ENCODE results near the gene UVRAG.
A peak's percentile ranks its signal among the peaks of the same experiment; 100 is the strongest.

Gene UVRAG

GRCh38 chr11:75888416-75888815, 73.4 kb downstream of the UVRAG start:
- H3K27ac Mint-ChIP-seq (ENCODE audit: low read depth), result no peak overlapping the region
- no peak overlapping the region for H3K4me3 Mint-ChIP-seq
- H3K9me3 Mint-ChIP-seq, result no peaks in the 10 kb centered on the region
- DNase-seq (ENCODE audit: low spot score in 2 of 2), result no peak
- no peaks in the 10 kb centered on the region for H3K27me3 Mint-ChIP-seq
- H3K4me1 Mint-ChIP-seq, result peaks cover 22% of the 10 kb centered on the region
- H3K36me3 Mint-ChIP-seq (ENCODE audit: insufficient read depth), result peaks cover 15% of the 10 kb centered on the region
- no peak for ATAC-seq (replicated peaks; ENCODE audit: extremely low read depth, poor library complexity, severe bottlenecking)

GRCh38 chr11:75891947-75892739, 77.1 kb downstream of the UVRAG start:
- no peak for DNase-seq (ENCODE audit: low spot score in 2 of 2)
- no peaks in the 10 kb centered on the region for H3K27me3 Mint-ChIP-seq
- H3K9me3 Mint-ChIP-seq, result no peaks in the 10 kb centered on the region
- no peak overlapping the region for H3K4me3 Mint-ChIP-seq
- H3K27ac Mint-ChIP-seq (ENCODE audit: low read depth), result peak overlapping the region; percentile 37
- peaks cover 12% of the 10 kb centered on the region for H3K4me1 Mint-ChIP-seq
- ATAC-seq (replicated peaks; ENCODE audit: extremely low read depth, poor library complexity, severe bottlenecking), result no peak
- H3K36me3 Mint-ChIP-seq (ENCODE audit: insufficient read depth), result peaks cover 13% of the 10 kb centered on the region

DNA sequence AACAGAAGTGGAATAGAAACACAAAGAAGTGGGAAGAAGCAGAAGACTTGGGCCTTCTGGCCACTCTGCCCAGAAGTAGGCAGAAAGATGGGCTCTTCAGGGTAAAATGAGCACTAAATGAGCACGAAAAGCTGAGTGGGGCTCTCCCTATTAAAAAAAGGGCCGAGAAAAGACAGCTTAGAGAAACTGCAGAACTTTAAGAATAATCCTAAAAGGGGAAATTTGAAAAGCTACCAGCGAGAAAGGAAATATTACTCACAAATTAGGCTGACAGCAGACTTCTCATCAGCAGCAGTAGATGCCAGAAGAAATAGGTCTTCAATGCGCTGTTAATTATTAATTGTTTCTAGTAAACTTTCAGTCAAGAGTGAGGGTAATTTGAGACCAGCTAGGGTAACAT, 78.2 kb downstream of the UVRAG start:
- H3K27me3 Mint-ChIP-seq, result no peaks in the 10 kb centered on the region
- H3K9me3 Mint-ChIP-seq, result no peaks in the 10 kb centered on the region
- H3K27ac Mint-ChIP-seq (ENCODE audit: low read depth), result no peak overlapping the region
- ATAC-seq (replicated peaks; ENCODE audit: extremely low read depth, poor library complexity, severe bottlenecking), result no peak
- DNase-seq (ENCODE audit: low spot score in 2 of 2), result no peak
- peaks cover 16% of the 10 kb centered on the region for H3K36me3 Mint-ChIP-seq (ENCODE audit: insufficient read depth)
- peaks cover 12% of the 10 kb centered on the region for H3K4me1 Mint-ChIP-seq
- no peak overlapping the region for H3K4me3 Mint-ChIP-seq

DNA sequence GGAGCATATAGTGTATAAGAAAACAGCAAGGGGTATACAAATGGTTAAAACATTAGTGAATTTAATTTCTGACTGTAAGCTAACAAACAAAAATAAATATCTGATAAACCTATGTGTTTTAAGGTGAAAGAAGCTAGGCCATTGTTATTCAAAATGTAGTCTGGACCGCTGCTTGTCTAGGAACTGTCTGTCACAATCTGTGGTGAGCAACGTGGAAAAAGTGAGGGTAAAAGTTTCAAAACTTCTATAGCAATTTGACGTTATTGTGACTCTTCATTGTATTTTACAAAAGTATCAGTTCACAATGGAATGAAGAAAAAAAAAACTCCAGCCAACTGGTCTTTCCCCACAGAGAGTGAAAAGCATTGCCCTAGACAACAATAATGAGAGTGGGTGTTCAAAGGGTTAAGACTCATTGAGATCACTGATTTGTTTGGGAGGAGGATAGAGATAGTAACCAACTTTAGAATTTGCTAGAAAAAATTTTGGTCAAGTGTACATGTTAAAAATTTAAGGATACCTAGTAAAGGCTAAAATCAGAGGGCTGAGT, 79.1 kb downstream of the UVRAG start:
- DNase-seq (ENCODE audit: low spot score in 2 of 2) (no peak), ATAC-seq (replicated peaks; ENCODE audit: extremely low read depth, poor library complexity, severe bottlenecking) (no peak)
- Mint-ChIP-seq H3K9me3 (no peaks in the 10 kb centered on the region), H3K27ac (ENCODE audit: low read depth) (no peak overlapping the region), H3K36me3 (ENCODE audit: insufficient read depth) (peaks cover 16% of the 10 kb centered on the region), H3K4me1 (peaks cover 12% of the 10 kb centered on the region), H3K27me3 (no peaks in the 10 kb centered on the region), H3K4me3 (no peak overlapping the region)

GRCh38 chr11:75896843-75897419, 81.9 kb downstream of the UVRAG start:
- H3K9me3 Mint-ChIP-seq, result no peaks in the 10 kb centered on the region
- H3K4me1 Mint-ChIP-seq, result peaks cover 13% of the 10 kb centered on the region
- DNase-seq (ENCODE audit: low spot score in 2 of 2), result no peak
- no peak for ATAC-seq (replicated peaks; ENCODE audit: extremely low read depth, poor library complexity, severe bottlenecking)
- H3K4me3 Mint-ChIP-seq, result no peak overlapping the region
- no peak overlapping the region for H3K27ac Mint-ChIP-seq (ENCODE audit: low read depth)
- peaks cover 13% of the 10 kb centered on the region for H3K36me3 Mint-ChIP-seq (ENCODE audit: insufficient read depth)
- H3K27me3 Mint-ChIP-seq, result no peaks in the 10 kb centered on the region

DNA sequence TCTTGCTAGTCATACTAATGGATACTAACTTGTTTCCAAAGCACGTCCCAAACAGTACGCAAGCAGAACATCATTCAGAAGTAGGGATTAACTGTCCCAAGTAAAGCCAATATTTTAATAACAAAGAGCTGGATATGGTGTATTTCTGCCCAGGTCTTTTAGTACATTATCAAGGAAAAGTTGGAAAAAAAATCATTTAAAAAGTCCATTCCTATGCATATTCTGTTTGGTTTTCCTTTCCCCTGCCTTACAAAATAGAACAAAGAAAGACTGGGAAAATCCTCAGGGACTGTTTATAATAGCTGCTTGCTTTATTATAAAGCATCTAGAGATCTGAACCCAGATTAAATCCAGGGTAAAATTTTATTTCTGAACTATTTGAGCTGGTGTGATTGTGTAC, 83.9 kb downstream of the UVRAG start:
- ATAC-seq (replicated peaks; ENCODE audit: extremely low read depth, poor library complexity, severe bottlenecking) (no peak), DNase-seq (ENCODE audit: low spot score in 2 of 2) (no peak)
- H3K27me3 Mint-ChIP-seq, result no peaks in the 10 kb centered on the region
- H3K27ac Mint-ChIP-seq (ENCODE audit: low read depth), result no peak overlapping the region
- H3K4me3 Mint-ChIP-seq, result no peak overlapping the region
- H3K36me3 Mint-ChIP-seq (ENCODE audit: insufficient read depth), result peaks cover 4% of the 10 kb centered on the region
- peaks cover 27% of the 10 kb centered on the region for H3K4me1 Mint-ChIP-seq
- H3K9me3 Mint-ChIP-seq, result no peaks in the 10 kb centered on the region

- no peak for ATAC-seq (replicated peaks; ENCODE audit: extremely low read depth, poor library complexity, severe bottlenecking)
- H3K9me3 Mint-ChIP-seq, result no peaks in the 10 kb centered on the region
- H3K27ac Mint-ChIP-seq (ENCODE audit: low read depth), result no peak overlapping the region
- no peak for DNase-seq (ENCODE audit: low spot score in 2 of 2)
- H3K4me1 Mint-ChIP-seq, result peaks cover 27% of the 10 kb centered on the region
- peaks cover 4% of the 10 kb centered on the region for H3K36me3 Mint-ChIP-seq (ENCODE audit: insufficient read depth)
- H3K27me3 Mint-ChIP-seq, result no peaks in the 10 kb centered on the region
- no peak overlapping the region for H3K4me3 Mint-ChIP-seq
Measured at GRCh38 chr11:75899806-75900205, 84.8 kb downstream of the UVRAG start.

DNA sequence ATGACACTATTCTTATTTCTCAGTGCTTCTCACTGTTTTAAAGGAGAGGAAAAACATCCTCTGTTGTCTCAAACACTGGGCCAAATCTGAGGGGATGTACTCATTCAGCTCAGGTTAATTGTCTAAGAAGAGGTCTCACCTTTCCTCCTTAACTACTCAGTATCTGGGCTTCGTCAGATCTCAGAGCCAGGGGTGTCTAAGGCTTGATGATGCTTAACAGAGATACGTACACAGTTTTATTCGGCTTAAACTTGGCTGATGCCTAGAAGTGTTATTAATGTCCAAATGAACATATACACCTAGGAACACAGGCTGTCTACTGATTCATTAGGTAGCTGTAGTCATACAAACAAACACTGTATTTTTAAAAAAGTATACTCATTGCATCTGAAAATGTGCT, 85.8 kb downstream of the UVRAG start:
- Mint-ChIP-seq H3K4me3 (no peak overlapping the region), H3K9me3 (no peaks in the 10 kb centered on the region), H3K27me3 (no peaks in the 10 kb centered on the region), H3K4me1 (peaks cover 27% of the 10 kb centered on the region), H3K36me3 (ENCODE audit: insufficient read depth) (peaks cover 4% of the 10 kb centered on the region), H3K27ac (ENCODE audit: low read depth) (no peak overlapping the region)
- ATAC-seq (replicated peaks; ENCODE audit: extremely low read depth, poor library complexity, severe bottlenecking) (no peak), DNase-seq (ENCODE audit: low spot score in 2 of 2) (no peak)

DNA sequence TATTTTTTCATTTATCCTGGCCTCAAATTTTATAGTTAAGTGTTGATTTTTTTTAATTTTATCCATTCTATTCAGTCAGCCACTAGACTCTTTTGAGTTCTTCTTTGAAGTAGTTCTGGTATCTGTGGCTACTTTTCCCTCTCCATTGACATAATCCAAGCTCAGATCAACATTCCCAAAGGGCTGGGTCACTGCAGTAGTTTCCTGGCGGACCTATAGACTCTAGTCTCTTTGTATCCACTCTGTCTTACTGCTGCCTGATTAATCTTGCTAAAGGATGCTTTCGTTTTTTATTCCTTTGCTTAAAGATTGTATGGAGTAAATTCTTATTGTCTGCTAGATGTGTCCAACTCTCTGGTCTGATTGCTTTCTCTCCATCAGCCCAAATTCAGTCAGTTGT, 87.6 kb downstream of the UVRAG start:
- H3K27me3 Mint-ChIP-seq, result no peaks in the 10 kb centered on the region
- ATAC-seq (replicated peaks; ENCODE audit: extremely low read depth, poor library complexity, severe bottlenecking) (no peak), DNase-seq (ENCODE audit: low spot score in 2 of 2) (no peak)
- peaks cover 35% of the 10 kb centered on the region for H3K4me1 Mint-ChIP-seq
- H3K4me3 Mint-ChIP-seq, result no peak overlapping the region
- H3K36me3 Mint-ChIP-seq (ENCODE audit: insufficient read depth), result peaks cover 4% of the 10 kb centered on the region
- no peak overlapping the region for H3K27ac Mint-ChIP-seq (ENCODE audit: low read depth)
- H3K9me3 Mint-ChIP-seq, result no peaks in the 10 kb centered on the region

GRCh38 chr11:75903276-75903675, 88.3 kb downstream of the UVRAG start:
- ATAC-seq (replicated peaks; ENCODE audit: extremely low read depth, poor library complexity, severe bottlenecking) (no peak), DNase-seq (ENCODE audit: low spot score in 2 of 2) (no peak)
- no peaks in the 10 kb centered on the region for H3K27me3 Mint-ChIP-seq
- no peaks in the 10 kb centered on the region for H3K9me3 Mint-ChIP-seq
- peaks cover 1% of the 10 kb centered on the region for H3K36me3 Mint-ChIP-seq (ENCODE audit: insufficient read depth)
- peaks cover 35% of the 10 kb centered on the region for H3K4me1 Mint-ChIP-seq
- no peak overlapping the region for H3K27ac Mint-ChIP-seq (ENCODE audit: low read depth)
- no peak overlapping the region for H3K4me3 Mint-ChIP-seq

DNA sequence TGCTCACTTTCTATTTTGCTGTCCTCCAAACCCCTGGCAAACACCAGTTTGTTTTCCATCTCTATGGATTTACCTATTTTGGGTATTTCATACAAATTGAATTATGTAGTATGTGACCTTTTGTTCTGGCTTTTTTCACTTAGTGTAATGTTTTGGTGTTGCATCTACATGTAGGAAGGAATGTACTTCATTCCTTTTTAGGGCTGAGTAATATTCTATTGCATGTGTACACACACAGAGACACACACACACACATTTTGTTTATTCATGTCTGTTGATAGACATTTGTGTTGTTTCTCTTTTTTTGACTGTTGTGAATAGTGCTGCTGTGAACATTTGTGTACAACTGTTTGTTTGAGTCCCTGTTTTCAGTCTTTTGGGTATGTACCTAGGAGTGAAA, 90.4 kb downstream of the UVRAG start:
- Mint-ChIP-seq H3K27me3 (no peaks in the 10 kb centered on the region), H3K9me3 (no peaks in the 10 kb centered on the region), H3K4me3 (no peak overlapping the region), H3K27ac (ENCODE audit: low read depth) (no peak overlapping the region), H3K4me1 (peaks cover 42% of the 10 kb centered on the region), H3K36me3 (ENCODE audit: insufficient read depth) (peaks cover 1% of the 10 kb centered on the region)
- DNase-seq (ENCODE audit: low spot score in 2 of 2), result no peak
- ATAC-seq (replicated peaks; ENCODE audit: extremely low read depth, poor library complexity, severe bottlenecking), result no peak

- Mint-ChIP-seq H3K27ac (ENCODE audit: low read depth) (no peak overlapping the region), H3K4me1 (peaks cover 25% of the 10 kb centered on the region), H3K36me3 (ENCODE audit: insufficient read depth) (peaks cover 11% of the 10 kb centered on the region), H3K4me3 (no peak overlapping the region), H3K27me3 (no peaks in the 10 kb centered on the region), H3K9me3 (no peaks in the 10 kb centered on the region)
- ATAC-seq (replicated peaks; ENCODE audit: extremely low read depth, poor library complexity, severe bottlenecking), result no peak
- DNase-seq (ENCODE audit: low spot score in 2 of 2), result no peak
Measured at GRCh38 chr11:75907906-75908527, 93.0 kb downstream of the UVRAG start.
